GM23338 (cell line): Measurements from ENCODE around the gene NUCKS1. TPM values are rescaled to one million over a fixed set of nuclear protein-coding genes. Genes with fewer than 3 reads are reported as not detected.

Experiments used
- ATAC-seq: fragments of 200-7000 bp; cut with Tn5 transposase; 3 replicates; pipeline ENCODE4 v1.9.1; 2020
- DNase-seq: peaks from one replicate; pipeline ENCODE4 v3.0.0-alpha.2; 2015; ENCODE audit warnings: low spot score
- H2AFZ ChIP-seq: fragments of 200-600 bp; sonication (generic); 2 replicates; pipeline ENCODE4 v1.8.0; 2016; ENCODE audit warnings: antibody characterized with exemption, mild to moderate bottlenecking, moderate library complexity
- H3F3A ChIP-seq: fragments of 200-600 bp; sonication (generic); replicated peaks from 2 replicates; pipeline ENCODE4 v1.8.0; 2017; ENCODE audit warnings: antibody characterized with exemption, mixed run types, low read depth
- H3K27ac ChIP-seq: fragments of 200-600 bp; sonication (generic); 2 replicates; pipeline ENCODE4 v1.6.1; 2016; ENCODE audit warnings: low read depth
- H3K27me3 ChIP-seq: fragments of 200-600 bp; sonication (generic); 2 replicates; pipeline ENCODE4 v1.8.0; 2016; ENCODE audit warnings: mild to moderate bottlenecking, mixed run types, moderate library complexity; ENCODE audit not compliant: insufficient read depth
- H3K36me3 ChIP-seq: fragments of 200-600 bp; sonication (generic); 2 replicates; pipeline ENCODE4 v1.8.0; 2016; ENCODE audit warnings: mild to moderate bottlenecking; ENCODE audit not compliant: insufficient read depth
- H3K4me1 ChIP-seq: fragments of 200-600 bp; sonication (generic); 2 replicates; pipeline ENCODE4 v1.8.0; 2016; ENCODE audit warnings: mild to moderate bottlenecking, moderate library complexity; ENCODE audit not compliant: insufficient read depth
- H3K4me2 ChIP-seq: fragments of 200-600 bp; sonication (generic); 2 replicates; pipeline ENCODE4 v1.7.1; 2017; ENCODE audit warnings: mixed run types
- H3K4me3 ChIP-seq: fragments of 200-600 bp; sonication (generic); 2 replicates; pipeline ENCODE4 v1.6.1; 2016; ENCODE audit warnings: mixed run types
- H3K79me2 ChIP-seq: fragments of 200-600 bp; sonication (generic); replicated peaks from 2 replicates; pipeline ENCODE4 v1.8.0; 2017; ENCODE audit warnings: mild to moderate bottlenecking; ENCODE audit not compliant: insufficient read depth
- H3K9me2 ChIP-seq: fragments of 200-600 bp; sonication (generic); 2 replicates; pipeline ENCODE4 v1.8.0; 2017; ENCODE audit not compliant: insufficient read depth
- H4K20me1 ChIP-seq: fragments of 200-600 bp; sonication (generic); replicated peaks from 2 replicates; pipeline ENCODE4 v1.8.0; 2017; ENCODE audit warnings: mild to moderate bottlenecking; ENCODE audit not compliant: insufficient read depth
- H3K27ac Mint-ChIP-seq: 2 replicates; pipeline ENCODE4 v1.8.0; 2020; ENCODE audit warnings: inconsistent platforms, mild to moderate bottlenecking, moderate library complexity, mixed read lengths
- H3K27me3 Mint-ChIP-seq: 3 replicates; pipeline ENCODE4 v1.8.0; 2022; ENCODE audit warnings: low read depth, mild to moderate bottlenecking, moderate library complexity, mixed read lengths, inconsistent platforms; ENCODE audit not compliant: insufficient read depth, poor library complexity
- H3K36me3 Mint-ChIP-seq: 3 replicates; pipeline ENCODE4 v1.8.0; 2021; ENCODE audit warnings: low read depth, mild to moderate bottlenecking, inconsistent platforms, moderate library complexity, mixed read lengths
- H3K4me1 Mint-ChIP-seq: 3 replicates; pipeline ENCODE4 v1.8.0; 2020; ENCODE audit warnings: mild to moderate bottlenecking, inconsistent platforms, mixed read lengths
- H3K4me3 Mint-ChIP-seq: 3 replicates; pipeline ENCODE4 v1.8.0; 2021; ENCODE audit warnings: moderate library complexity, mild to moderate bottlenecking, inconsistent platforms, mixed read lengths
- H3K9me3 Mint-ChIP-seq: 3 replicates; pipeline ENCODE4 v1.8.0; 2020; ENCODE audit warnings: moderate library complexity, mild to moderate bottlenecking, inconsistent platforms, mixed read lengths
- CREB1 ChIP-seq: fragments of 250-450 bp; sonication (Bioruptor Pico); IDR thresholded peaks from 2 replicates; pipeline ENCODE4 v1.5.0; 2020; ENCODE audit warnings: low read depth, mild to moderate bottlenecking, moderate library complexity
- EZH2 ChIP-seq: fragments of 200-600 bp; sonication (generic); IDR thresholded peaks from one replicate; pipeline ENCODE4 v1.8.0; 2017; ENCODE audit warnings: antibody characterized with exemption, mild to moderate bottlenecking, low read depth; ENCODE audit not compliant: unreplicated experiment
- EZH2phosphoT487 ChIP-seq: fragments of 200-600 bp; sonication (generic); IDR thresholded peaks from one replicate; pipeline ENCODE4 v1.8.1; 2018; ENCODE audit warnings: antibody characterized with exemption; ENCODE audit not compliant: unreplicated experiment
- JUNB ChIP-seq: IDR thresholded peaks from one replicate; pipeline ENCODE4 v1.6.1; 2016; ENCODE audit warnings: antibody characterized with exemption; ENCODE audit not compliant: unreplicated experiment
- NANOG ChIP-seq: IDR thresholded peaks from 2 replicates; pipeline ENCODE4 v1.6.1; 2016; ENCODE audit warnings: antibody characterized with exemption, borderline replicate concordance
- POLR2AphosphoS5 ChIP-seq: IDR thresholded peaks from 2 replicates; pipeline ENCODE4 v1.6.1; 2016; ENCODE audit warnings: antibody characterized with exemption, low read depth
- REST ChIP-seq: IDR thresholded peaks from one replicate; pipeline ENCODE4 v1.6.1; 2018; ENCODE audit warnings: antibody characterized with exemption; ENCODE audit not compliant: unreplicated experiment
- STAT1 ChIP-seq: IDR thresholded peaks from one replicate; pipeline ENCODE4 v1.6.1; 2016; ENCODE audit warnings: antibody characterized with exemption; ENCODE audit not compliant: unreplicated experiment
- ZNF331 ChIP-seq: fragments of 250-450 bp; sonication (Bioruptor Pico); IDR thresholded peaks from 2 replicates; pipeline ENCODE4 v1.5.0; 2020; ENCODE audit warnings: low read depth, mild to moderate bottlenecking, moderate library complexity
- ZNF462 ChIP-seq: fragments of 250-450 bp; sonication (Bioruptor Pico); IDR thresholded peaks from 2 replicates; pipeline ENCODE4 v1.5.0; 2020; ENCODE audit warnings: mild to moderate bottlenecking, moderate library complexity
- polyA plus RNA-seq: library from polyadenylated mRNA; unstranded; fragments of >200 nt; fragmentation: Nextera tagmentation; extraction: Ambion mirVana; gene quantifications from 2 replicates; pipeline ENCODE4 v1.2.1, GENCODE V29; 2016
- total RNA-seq: library from RNA; depleted of rRNA; stranded (reverse); fragments of >200 nt; shearing (Covaris generic); gene quantifications from 2 replicates; pipeline ENCODE4 v1.2.3, GENCODE V29; 2014

Gene NUCKS1
- total and polyA plus RNA-seq, 2 experiments from 2014 or later = 255 to 307 TPM

- H4K20me1 ChIP-seq = no peaks in the 10 kb centered on the region
- H3K27ac ChIP-seq = no peak overlapping the region
- no peaks in the 10 kb centered on the region for H3K79me2 ChIP-seq
- ATAC-seq = no peak
- H3K9me3 Mint-ChIP-seq = no peaks in the 10 kb centered on the region
- H3K36me3 Mint-ChIP-seq = no peaks in the 10 kb centered on the region
- H3F3A ChIP-seq = 0 out of 2 replicates have a peak, but pooled peaks cover 3% of the 10 kb centered on the region
- no peaks in the 10 kb centered on the region for H3K36me3 ChIP-seq
- no peaks in the 10 kb centered on the region; the same call in 2 of the 3 replicates for H3K4me1 Mint-ChIP-seq
- no peaks in the 10 kb centered on the region for H3K27me3 ChIP-seq
- no peak overlapping the region for H2AFZ ChIP-seq
- no peak overlapping the region for H3K4me2 ChIP-seq
- H3K27ac Mint-ChIP-seq = no peak overlapping the region
- TF ChIP-seq EZH2 (no peak), POLR2AphosphoS5 (no peak), EZH2phosphoT487 (no peak), STAT1 (no peak), ZNF462 (no peak)
- DNase-seq = no peak
- no peaks in the 10 kb centered on the region for H3K4me1 ChIP-seq
- no peak overlapping the region for H3K4me3 Mint-ChIP-seq
- no peak overlapping the region for H3K4me3 ChIP-seq
- H3K27me3 Mint-ChIP-seq = peaks cover 3% of the 10 kb centered on the region
- no peaks in the 10 kb centered on the region for H3K9me2 ChIP-seq
These were observed 33.4 kb upstream of the NUCKS1 start for GRCh38 chr1:205783433-205783795.

GRCh38 chr1:205782627-205783432 is 32.8 kb upstream of the NUCKS1 start:
- H3K4me1 Mint-ChIP-seq = no peaks in the 10 kb centered on the region; the same call in 2 of the 3 replicates
- Histone ChIP-seq H3K9me2 (no peaks in the 10 kb centered on the region), H3K27me3 (no peaks in the 10 kb centered on the region), H3K27ac (no peak overlapping the region), H3K79me2 (no peaks in the 10 kb centered on the region), H3K4me1 (no peaks in the 10 kb centered on the region), H3K4me2 (no peak overlapping the region), H3F3A (0 out of 2 replicates have a peak, but pooled peaks cover 3% of the 10 kb centered on the region), H2AFZ (no peak overlapping the region), H3K36me3 (no peaks in the 10 kb centered on the region), H3K4me3 (no peak overlapping the region), H4K20me1 (no peaks in the 10 kb centered on the region)
- no peaks in the 10 kb centered on the region for H3K36me3 Mint-ChIP-seq
- no peaks in the 10 kb centered on the region; the same call in 2 of the 3 replicates for H3K9me3 Mint-ChIP-seq
- no peak overlapping the region for H3K4me3 Mint-ChIP-seq
- ATAC-seq (no peak), DNase-seq (no peak)
- peaks cover 3% of the 10 kb centered on the region for H3K27me3 Mint-ChIP-seq
- H3K27ac Mint-ChIP-seq = no peak overlapping the region
- TF ChIP-seq NANOG = no peak
- no peak for TF ChIP-seq REST
- TF ChIP-seq POLR2AphosphoS5 = no peak
- TF ChIP-seq STAT1 = no peak
- TF ChIP-seq JUNB = no peak
- TF ChIP-seq ZNF331 (CRISPR knock-in tag) = no peak
- TF ChIP-seq CREB1 (CRISPR knock-in tag) = no peak
